RPMI8226 (cell line): Measurements from ENCODE around the gene BAIAP2.
"Not testable (repeated sequence)": the region's sequence is repeated elsewhere in the genome, so short reads cannot be mapped to it uniquely, and the experiment has no call there.

Experiments used
- DNase-seq: peaks from one replicate; pipeline ENCODE4 v3.0.0-alpha.2; 2015

The BAIAP2 gene

DNA sequence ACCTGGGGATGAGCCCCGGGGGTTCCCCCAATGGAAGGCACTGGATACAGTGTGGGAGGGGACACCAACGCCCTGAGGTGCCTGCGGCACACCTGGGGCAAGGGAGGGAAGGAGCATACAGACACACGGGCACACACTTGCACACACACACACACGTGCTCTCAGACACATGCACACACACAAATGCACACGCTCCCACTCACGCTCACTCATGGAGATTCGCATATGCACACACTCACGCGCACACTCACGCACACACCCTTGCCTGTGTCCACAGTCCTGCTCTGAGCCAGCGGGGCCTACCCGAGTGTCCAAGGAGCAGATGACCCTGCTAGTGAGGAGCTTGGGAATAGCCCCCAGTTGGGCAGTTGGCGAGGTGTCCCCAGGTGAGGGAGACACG is 113.6 kb downstream of the BAIAP2 start:
- DNase-seq, result no peak

DNA sequence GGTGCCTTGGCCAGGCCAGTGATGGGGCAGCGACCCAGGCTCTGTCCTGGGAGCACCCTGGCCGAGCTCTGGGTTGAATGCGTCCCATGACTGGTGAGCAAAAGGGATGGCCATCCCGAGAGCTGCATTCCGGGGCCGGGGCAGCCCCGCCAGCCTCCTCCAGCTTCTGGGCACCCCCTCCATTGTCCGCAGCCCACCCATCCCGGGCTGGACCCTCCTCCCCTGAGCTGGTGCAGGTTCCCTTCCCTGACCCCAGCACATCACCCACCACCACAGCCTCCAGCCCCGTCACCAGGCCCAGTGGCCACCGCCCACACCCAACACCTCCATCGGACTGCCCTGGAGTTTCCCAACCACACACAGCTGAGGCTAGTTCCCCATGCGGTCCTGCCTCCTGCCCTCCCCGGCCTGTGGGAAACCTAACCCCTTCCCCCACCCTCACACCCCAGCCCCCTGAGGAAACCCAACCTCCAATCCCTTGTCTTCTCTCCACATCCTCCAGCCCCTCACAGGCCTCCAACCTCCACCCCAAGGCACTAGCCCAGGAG is 114.1 kb downstream of the BAIAP2 start:
- no peak for DNase-seq

DNA sequence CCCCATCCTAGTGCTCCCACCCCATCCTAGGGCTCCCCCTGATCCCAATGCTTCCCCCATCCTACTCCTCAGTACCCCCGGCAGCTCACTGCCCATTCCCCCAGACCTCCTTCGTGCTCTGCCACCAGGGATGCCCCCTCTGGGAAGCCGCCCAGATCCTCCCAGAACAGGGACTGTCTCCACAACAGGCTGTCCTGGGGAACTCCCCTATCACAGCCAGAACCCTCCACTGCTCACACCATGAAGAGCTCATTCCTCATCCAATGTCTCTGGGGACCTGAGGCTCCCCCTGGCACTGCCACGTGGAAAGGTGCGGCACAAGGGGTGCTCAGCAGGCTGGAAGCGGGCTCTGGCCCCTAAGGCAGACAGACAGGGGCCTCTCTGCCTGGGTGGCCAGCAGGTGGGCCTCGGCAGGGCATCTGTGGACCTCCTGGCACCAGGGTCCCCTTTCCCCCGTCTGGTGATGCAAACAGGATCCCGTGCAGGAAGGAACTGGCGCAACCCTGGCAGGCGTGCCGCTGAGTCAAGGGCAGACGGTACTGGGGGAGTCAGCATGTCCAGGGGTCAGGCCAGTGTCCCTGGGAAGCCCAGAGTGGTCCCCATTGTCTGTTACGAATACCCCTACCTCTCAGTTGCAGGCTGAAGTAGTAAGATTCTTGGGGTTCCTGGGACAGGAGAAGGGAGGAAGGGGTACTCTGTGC is 115.6 kb downstream of the BAIAP2 start:
- no peak for DNase-seq

DNA sequence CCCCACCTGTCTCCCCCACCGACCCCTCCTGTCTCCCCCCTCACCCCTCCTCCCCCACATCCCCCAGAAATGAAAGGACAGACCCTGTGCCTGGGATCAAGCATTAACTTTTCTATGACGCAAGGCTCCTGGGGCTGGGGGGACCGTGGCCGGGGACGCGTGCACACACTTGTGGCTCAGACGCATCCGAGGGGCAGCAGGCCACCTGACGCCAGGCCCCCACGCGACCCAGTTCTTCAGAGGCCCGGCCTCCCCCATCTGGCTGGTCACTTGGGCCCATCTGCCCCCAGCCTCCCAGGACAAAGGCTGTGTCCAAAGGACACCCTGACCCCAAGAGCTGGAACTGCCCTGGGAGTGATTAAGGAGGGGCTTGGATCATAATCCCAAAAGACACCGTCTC is 116.3 kb downstream of the BAIAP2 start:
- DNase-seq, result no peak

DNA sequence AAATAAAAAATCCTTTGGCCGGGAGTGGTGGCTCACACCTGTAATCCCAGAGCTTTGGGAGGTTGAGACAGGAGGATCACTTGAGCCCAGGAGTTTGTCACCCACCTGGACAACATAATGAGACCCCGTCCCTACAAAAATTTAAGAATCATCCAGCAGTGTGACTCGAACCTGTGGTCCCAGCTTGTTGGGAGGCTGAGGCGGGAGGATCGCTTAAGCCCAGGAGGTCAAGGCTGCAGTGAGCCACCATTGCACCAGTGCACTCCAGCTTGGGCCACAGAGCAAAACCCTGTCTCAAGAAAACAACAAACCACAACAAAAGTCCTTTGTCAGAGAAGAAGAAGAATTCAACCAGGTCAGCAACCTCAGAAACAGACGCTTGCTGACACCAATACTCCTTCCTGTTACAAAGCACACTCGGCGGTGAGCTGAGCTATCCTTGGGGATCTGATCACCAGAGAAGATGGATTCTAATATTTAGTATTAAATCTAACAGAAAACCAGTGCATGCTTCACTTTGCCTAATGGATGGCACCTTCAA is 117.4 kb downstream of the BAIAP2 start:
- DNase-seq, result peak; percentile 58

DNA sequence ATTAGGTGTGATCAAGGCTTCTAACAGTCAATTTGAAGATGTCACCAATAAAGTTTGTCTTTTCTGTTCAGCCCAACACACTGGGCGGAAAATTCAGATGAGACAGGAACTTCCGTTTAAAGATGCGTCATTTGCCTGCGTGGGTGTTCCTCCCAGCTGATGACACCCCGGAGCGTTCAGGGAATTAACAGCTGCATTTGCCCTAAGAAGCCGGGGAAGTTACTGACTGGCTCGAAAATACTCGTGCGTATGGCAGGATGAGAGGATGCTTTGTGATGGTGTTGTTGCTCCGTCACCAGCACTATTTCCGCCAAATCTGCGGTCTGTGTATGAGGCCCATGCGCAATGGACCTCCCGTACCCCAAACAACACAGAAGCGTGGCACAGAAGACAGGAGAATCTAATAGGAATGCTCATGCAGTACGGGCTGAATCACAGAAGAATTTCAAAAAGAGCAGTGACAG is 118.4 kb downstream of the BAIAP2 start:
- DNase-seq, result peak; percentile 60

DNA sequence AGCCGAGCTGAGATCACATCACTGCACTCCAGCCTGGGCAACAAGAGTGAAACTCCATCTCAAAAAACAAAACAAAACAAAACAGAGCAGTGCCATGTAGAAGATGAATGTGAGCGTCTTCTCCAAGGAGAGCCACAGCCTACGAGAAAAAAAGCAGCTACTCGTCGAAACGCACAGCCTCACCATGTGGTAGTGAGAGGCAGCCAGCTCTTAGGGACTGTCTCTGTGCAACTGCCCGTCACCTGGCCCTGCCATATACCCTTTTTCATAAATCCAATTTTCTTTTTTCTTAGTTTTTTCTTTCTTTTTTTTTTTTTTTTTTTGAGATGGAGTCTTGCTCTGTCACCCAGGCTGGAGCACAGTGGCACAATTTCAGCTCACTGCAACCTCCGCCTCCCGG is 119.1 kb downstream of the BAIAP2 start:
- DNase-seq, result not testable (repeated sequence)

DNA sequence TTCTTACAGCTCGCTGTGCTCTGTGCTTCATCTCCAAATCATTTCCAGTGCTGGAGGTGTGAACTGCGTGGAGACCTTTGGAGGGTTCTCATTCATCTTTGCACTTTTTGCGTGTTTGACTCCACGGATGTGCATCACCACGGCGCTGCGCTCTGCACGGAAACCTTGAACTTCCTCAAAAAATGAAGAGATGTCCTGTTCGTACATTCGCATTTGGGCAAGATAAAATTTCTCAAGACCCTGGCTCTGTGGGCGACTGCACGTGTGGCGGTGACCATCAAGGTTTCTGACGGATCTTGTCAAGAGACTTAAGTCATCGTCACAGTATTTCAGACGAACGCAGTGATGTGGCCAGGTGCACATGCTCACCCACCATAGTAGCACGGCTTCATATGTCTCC is 120.0 kb downstream of the BAIAP2 start:
- DNase-seq, result no peak

DNA sequence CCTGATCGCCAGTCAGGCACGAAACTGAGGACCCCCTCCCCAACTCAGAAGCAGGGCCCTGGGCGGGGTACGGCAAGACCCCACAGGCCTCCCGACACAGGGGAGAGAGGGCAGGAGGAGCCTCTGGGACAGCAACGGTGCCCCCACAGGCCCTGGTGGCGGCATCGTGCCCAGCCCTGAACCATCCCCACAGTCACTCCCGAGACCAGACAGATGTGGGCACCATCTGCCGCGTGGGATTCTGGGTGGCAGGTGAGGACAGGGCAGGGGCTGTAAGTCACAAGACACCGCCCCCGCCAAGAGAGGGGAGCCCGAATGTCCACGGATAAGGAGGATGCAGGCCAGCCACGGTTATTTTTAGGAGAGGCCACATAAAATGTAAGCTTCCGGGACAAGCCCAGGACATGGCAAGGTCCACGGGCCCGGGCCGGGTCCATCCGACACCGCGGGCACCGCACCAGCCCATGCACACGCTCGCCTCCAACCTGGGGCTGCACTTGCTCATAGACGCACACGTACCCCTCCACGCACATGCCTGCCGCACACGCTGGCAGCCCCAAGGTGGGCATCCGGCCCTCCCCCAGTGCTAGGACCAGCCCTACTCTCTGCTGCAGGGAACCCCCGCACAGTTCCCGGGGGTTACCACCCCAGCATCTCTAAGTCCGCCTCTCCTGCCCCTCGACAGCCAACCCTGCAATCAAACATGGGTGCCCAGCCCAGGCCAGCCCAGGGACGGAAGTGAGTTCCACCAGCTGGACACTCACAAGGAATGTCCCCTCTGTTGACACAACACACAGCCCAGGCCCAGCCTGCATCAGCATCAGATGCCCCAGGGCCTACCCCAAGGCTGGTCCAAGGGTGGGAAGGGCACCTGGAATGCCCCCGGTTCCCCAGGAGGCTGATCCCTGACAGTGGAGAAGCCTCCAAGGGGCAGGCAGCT is 122.2 kb downstream of the BAIAP2 start:
- DNase-seq, result no peak

DNA sequence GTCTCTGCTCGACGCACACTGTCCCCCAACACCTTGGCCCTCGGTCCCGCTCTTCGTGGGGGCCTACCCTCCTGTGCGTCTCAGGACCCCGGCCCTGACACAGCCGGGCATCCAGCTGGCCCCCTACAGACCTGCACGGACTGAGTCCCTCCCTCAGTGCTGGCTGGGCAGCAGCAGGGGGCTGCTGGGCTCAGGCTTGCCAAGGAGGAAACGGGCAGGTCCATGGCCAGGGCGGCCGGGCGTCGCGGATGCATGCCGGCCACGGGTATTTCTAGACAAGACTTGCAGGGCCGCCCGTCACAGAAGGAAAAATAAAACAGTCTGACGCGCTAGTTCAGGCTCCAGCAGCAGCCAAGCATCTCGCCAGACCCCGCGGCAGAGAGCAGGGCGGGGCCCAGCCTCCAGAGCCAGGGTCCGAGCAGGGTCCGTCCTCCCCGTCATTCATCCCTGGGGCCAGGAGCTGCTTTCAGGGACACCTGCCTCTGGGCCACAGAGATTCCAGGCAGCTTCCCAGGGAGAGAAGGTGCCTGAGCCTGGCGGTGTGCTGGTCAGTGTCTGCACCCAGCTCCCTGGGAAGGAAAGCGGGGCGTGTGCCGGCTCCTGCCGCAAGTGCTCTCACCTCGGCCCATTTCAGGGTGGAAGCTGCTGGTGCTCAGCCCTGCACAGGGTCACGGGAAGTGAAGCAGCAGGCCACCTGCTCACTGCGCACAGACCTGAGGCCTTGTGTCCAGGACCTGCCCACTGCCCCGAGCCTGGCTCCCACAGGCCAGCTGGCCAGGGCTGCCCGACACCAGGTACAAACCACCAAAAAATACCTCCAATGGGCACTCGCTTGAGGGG is 123.1 kb downstream of the BAIAP2 start:
- no peak for DNase-seq

DNA sequence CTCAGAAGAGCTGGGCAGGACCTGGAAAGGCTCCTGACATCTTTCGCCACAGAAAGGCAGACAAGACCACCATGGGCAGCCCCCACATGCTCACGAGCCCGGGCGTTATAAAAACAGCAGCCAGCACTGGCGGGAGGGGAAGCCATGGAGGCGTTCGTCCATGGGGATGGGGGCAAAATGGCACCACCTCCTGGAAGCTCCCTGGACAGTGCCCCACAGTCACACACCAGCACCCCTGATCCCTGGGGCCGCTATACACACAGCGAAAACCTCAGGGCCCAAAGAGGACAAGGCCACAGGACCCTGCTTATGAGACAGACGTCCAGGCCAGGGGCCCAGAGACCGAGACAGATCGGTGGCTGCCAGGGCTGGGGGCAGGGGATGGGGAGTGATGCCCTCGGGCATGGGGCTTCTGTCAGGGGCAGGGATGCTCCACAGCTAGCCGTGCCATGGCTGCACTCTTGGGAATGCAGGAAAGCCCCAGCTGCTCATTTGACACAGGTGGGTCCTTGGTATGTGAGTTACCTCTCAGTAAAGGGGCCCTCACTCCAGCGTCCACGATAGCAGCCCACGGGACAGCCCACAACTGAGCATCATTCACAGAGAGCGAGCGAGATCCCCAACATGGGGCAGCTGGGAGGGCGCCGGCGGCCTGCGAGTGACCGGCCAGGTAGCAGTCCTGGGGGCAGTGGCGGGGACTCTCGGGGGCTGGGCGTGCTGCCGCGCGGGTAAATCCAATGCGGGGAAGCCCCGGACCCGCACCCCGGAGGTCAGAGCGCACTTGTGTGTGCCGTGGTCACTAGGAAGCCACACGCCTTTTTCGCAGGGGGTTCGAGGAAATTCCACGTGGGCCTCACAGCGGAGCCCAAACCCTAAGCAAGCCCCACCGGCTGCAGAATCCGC is 124.0 kb downstream of the BAIAP2 start:
- no peak for DNase-seq

DNA sequence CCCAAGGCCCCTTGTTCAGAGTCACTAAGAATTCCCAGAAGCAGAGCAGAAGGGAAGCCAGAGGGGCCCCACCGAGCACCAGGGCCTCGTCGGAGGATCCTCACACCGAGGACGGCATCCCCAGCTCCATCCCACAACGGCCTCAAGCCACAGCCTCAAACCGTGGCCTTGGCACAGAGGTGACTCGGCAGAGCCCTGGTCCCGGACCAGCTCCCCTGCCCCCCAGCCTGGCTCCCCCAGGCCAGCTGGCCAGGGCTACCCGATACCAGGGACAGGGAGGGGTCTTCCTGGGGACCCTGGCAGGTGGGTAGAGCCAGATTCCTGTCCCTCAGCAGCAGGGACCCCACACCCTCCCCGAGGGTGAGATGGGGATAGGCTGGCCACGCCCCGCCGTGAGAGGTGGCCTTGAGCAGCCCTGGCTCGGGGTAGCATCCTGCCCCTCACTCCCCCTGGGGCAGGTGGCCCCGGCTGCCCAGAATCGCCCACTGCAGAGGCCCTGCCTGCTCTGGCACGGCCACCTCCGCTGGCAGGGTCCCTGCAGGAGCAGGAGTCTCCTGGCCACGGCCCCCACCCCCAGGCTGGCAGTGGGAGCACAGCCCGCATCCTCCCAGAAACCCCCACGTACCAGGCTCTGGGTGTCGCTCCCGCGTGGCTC is 124.8 kb downstream of the BAIAP2 start:
- DNase-seq, result no peak

DNA sequence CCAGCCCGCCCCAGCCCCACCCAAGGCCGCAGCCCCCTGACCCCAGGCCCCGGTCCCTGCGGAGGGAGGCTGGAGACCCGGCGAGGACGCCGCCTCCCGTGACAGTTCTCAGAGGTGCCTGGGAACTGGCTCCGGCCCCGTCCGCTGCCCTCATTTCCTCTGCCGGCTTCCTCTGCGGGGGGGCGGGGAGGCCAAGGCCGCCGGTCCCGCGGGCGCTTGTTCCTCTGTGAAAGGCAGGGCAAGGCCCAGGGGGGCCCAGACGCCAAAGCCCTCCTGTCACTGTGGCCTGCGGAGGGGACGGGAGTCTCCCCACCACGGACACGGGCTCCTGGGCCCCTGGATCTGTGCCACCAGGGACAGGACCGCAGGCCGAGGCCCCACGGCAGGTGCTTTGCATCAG is 125.4 kb downstream of the BAIAP2 start:
- no peak for DNase-seq

DNA sequence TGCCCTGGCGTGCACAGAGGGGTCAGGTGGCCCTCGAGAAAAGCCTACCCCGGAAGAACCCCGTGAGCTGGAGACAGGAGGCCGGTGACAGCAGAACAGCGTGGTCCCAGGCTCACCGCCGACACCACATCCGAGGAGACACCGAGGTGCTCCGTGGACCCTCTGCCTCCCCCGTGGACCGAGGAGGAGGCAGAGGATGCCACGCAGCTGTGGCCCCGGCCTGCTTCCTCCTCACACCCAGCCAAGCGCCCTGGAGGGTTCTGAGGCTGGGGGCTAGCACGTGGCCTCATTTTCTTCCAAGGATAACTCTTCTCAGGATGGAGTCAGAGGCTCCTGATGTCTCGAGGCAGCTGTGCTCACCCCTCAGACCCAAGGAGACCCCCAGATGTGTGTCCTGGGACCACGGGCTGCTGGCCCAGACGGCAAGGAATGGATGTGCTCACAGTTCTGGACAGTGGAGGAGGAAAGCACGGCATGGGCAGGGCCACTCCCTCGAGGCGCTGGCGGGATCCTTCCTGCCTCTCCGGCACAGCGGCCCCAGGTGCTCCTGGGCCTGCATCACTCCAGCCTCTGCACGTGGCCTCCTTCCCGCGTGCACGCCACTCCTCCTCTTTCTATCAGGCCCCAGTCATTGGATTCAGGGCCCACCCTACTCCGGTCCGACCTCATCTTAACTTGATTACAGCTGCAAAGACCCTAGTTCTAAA is 125.9 kb downstream of the BAIAP2 start:
- no peak for DNase-seq

DNA sequence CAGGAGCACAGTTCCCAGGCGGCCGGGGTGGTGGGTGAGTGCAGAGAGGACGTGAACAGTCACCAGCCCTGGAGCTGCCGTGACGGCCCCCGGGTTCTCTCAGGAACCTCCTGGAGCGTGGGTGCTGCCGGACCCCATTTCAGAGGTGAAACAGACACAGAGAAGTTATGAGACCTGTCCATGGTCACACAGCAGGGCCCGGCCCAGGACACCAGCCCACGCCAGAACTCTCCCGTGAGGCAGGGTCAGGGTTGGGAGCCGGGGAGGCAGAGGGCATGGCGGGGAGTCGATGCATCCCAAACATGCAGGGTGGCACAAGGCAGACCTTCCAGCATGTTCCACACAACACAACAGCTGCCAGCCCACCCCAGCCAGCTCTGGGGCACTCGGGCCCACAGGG is 126.6 kb downstream of the BAIAP2 start:
- DNase-seq, result no peak

DNA sequence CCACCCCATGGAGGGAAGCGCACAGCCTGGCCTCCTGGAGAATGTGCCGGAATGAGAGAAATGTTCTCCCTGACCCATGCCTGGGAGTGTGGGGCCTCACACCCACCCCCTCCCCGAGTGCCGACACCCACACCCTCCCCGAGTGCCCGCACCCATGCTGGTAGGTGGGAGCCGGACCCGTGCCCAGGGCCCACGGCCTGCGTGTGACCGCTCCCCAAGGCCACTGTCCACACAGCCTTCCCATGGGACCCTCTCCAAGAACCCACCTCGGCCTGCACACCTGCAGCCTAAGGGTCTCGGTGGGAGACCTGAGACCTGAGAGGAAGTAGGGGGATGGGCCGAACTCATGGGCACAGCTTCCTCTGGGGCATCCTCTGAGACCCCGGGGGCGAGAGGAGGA is 127.0 kb downstream of the BAIAP2 start:
- no peak for DNase-seq

DNA sequence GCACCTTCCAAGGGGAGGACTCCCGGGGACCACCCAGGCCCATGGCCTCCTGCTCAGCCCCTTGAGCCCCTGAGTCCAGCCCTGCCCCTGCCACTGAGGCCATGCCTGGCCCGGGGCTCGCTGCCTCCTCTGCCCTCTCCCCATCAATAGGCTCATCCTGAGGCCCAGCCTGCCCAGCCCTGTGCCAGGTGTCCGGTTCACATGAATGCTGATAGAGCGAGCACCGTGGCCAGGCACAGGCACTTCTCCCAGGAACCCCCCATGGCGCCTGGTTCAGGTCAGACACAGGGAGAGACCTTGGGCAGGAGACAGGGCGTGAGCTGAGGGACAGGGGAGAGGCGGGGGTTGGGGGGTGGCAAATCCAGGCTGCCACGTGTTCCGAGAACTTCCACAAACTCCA is 127.5 kb downstream of the BAIAP2 start:
- DNase-seq, result no peak

DNA sequence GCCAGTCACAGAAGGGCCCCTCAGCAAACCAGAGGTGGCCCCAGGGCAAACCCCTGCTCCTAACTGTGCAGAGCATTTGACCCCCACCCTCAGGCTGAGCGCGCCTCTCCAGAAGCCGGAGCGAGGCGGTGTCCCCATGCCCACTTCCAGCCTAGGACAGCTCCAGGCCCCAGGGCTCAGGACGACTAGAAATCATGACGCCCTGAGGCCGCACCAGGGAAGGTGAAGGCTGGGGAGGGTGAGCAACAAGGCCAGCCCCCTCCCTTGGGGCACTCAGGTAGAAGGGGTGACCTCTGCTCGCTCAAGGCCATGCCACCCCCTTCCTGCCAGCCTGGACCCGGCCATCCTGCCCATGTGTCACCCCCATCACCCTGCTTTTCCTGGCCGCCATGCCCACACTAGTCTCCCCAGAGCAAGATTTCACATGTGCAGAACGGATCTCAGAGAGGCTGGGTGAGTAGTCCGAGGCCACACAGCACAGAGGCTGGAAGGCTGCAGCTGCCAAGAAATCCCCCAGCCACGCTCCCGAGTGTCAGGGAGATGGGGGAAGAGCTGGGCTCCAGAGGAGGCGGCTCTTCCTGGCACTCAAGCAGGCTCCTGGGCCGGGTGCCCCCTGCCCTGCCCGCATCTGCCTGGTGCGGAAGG is 128.2 kb downstream of the BAIAP2 start:
- no peak for DNase-seq

DNA sequence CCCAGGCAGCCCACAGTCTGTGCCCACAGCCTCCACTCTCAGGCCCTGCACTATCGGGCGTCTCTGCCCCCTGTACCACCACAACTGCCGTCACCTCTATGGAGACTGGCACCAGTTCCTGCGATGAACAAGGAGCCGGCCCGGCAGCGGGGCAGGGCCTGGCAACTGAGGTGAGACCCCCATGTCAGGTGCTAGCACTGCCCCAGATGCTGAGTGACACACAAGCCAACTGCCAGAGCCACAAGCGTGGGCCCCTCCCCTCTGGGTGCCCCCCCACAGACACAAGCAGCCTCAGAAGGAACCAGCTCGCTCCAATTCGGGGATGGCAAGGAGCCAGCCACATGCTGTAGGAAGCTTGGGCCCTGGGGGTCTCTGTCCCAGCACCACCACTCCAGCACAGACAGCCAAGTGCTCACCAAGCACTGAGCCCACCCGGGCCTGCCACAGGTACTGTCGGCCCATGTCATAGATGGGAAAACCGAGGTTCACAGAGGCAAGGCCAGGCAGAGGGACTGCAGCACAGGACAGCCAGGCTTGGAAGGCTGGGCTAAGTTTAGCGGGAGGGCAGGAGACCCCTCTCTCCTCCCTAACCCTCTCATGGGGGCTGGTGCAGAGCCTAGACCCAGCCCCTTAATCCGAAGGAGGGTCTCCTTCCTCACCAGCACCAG is 128.9 kb downstream of the BAIAP2 start:
- no peak for DNase-seq
